NOMO-1 treated with DMSO at 0.1 percent for 48 hours (cell line): ENCODE results near the gene ORM1.
"Not testable (repeated sequence)": the region's sequence is repeated elsewhere in the genome, so short reads cannot be mapped to it uniquely, and the experiment has no call there.

Source experiments
- DNase-seq: peaks from one replicate; lab custom pipeline; 2025; ENCODE audit not compliant: unreplicated experiment; lab: John Stamatoyannopoulos, UW

Gene ORM1

GRCh38 chr9:114304416-114305188 lies 18.3 kb upstream of the ORM1 start:
- no peak for DNase-seq

- DNase-seq = no peak
Measured at GRCh38 chr9:114307899-114308267, 15.0 kb upstream of the ORM1 start.

- no peak for DNase-seq
Measured at GRCh38 chr9:114308361-114308950, 14.4 kb upstream of the ORM1 start.

GRCh38 chr9:114309096-114309495 lies 13.8 kb upstream of the ORM1 start:
- DNase-seq = no peak

GRCh38 chr9:114310471-114311450 lies 12.1 kb upstream of the ORM1 start:
- no peak for DNase-seq

- DNase-seq = no peak
Measured at GRCh38 chr9:114311571-114312512, 11.1 kb upstream of the ORM1 start.

GRCh38 chr9:114312513-114312875 lies 10.4 kb upstream of the ORM1 start:
- no peak for DNase-seq

- DNase-seq = no peak
Measured at GRCh38 chr9:114313186-114313585, 9.7 kb upstream of the ORM1 start.

- DNase-seq = no peak
Measured at GRCh38 chr9:114314256-114314867, 8.5 kb upstream of the ORM1 start.

- no peak for DNase-seq
Measured at GRCh38 chr9:114314881-114315722, 7.8 kb upstream of the ORM1 start.

- no peak for DNase-seq
Measured at GRCh38 chr9:114315723-114316363, 7.1 kb upstream of the ORM1 start.

GRCh38 chr9:114316605-114317230 lies 6.2 kb upstream of the ORM1 start:
- DNase-seq = no peak

- DNase-seq = peak; percentile 68
Measured at GRCh38 chr9:114317665-114318357, 5.1 kb upstream of the ORM1 start.

GRCh38 chr9:114318416-114318815 lies 4.5 kb upstream of the ORM1 start:
- DNase-seq = no peak

GRCh38 chr9:114319147-114319546 lies 3.8 kb upstream of the ORM1 start:
- no peak for DNase-seq

- DNase-seq = not testable (repeated sequence)
Measured at GRCh38 chr9:114320710-114321109, 2.2 kb upstream of the ORM1 start.

- no peak for DNase-seq
Measured at GRCh38 chr9:114321759-114322158, 1.1 kb upstream of the ORM1 start.
